Stimulated activated CD8-positive, alpha-beta memory T cell treated with anti-CD3 and anti-CD28 coated beads, Interleukin-4, amount 100 ng/mL, for 1 hour (primary cell): ENCODE data around the gene RFFL.

Experiments used
- DNase-seq, 2 donors: peaks; one replicate each; pipeline ENCODE4 v3.0.0-alpha.2; 2020; ENCODE audit warnings: low read depth in 2 of 2, low spot score in 1 of 2

RFFL gene

DNA sequence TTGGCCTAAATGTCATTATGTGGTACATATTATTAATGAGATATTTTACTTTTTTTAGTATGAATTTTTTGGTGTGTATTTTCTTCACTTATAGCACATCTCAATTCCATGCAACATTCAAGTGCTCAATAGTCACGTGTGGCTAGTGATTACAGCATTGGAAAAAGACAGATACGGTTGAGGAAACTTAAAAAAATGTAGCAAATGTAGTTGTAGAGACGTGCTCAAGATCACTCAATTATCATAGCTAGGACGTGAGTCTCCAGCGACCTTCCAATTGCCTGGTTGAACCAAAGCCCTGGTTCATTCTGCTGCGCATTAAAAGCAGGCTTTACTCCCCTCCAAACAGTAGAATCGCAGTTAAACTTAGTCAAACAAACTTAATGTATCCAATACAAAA, 84.4 kb downstream of the RFFL start:
- no peak for DNase-seq

DNA sequence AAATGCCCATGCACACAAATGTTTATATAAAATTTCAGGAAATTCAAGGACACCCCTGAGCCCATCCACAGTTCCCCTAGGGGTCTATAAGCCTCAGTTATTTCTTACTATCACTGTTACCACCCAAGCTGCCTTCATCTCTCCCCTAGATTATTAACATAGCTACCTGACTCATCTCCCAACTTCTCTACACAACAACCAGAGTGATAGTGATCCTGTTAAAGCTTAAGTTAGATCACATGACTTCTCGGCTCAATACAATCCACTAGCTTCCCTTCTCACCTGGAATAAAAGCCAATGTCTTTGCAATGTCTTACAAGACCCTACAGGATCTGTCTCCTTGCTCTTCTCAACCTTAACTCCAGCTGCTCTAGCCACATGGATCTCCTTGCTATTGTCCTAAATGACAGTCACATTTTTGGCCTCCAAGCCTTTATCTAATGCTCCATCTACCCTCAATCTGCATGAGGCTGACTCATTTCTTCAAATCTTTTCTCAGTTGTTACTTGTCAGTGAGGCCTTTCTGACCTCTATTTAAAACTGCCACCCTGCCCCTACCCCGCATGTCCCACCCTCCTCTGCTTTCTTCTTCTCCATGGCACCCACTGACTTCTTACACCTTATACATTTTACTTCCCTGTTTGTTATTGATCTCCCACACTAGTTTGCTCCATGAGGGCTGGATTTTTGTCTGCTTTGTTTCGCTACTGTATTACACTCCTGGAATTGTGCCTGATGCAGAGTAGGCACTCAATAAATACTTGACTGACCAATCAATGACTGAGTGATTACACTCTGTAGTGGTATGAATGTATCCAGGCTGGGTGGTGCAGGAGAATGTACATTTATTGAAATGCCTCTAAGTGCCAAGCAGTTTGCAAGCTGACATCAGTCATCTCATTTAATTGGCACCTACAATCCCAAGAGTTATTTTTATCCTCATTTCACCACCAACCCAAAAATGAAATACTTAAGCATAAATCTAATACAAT, 88.4 kb downstream of the RFFL start:
- DNase-seq: no peak

DNA sequence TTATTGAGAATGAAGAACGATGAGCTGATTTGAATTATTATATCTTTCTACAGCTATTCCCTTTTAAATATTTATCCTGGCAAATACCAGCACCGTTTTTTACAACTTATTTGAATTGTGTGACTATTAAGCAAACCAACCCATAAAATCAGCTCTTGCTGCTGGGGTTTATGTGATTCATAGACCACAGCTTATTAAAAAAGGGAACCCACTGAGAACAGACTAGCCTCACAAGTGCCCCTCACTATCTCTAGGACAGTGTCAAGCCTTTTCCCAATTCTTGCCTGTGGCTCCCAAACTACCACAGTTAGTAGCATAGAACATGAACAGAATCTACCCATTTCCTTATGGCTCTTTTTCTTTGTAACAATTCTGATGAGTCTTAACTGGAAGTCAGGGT, 89.3 kb downstream of the RFFL start:
- DNase-seq: no peak

DNA sequence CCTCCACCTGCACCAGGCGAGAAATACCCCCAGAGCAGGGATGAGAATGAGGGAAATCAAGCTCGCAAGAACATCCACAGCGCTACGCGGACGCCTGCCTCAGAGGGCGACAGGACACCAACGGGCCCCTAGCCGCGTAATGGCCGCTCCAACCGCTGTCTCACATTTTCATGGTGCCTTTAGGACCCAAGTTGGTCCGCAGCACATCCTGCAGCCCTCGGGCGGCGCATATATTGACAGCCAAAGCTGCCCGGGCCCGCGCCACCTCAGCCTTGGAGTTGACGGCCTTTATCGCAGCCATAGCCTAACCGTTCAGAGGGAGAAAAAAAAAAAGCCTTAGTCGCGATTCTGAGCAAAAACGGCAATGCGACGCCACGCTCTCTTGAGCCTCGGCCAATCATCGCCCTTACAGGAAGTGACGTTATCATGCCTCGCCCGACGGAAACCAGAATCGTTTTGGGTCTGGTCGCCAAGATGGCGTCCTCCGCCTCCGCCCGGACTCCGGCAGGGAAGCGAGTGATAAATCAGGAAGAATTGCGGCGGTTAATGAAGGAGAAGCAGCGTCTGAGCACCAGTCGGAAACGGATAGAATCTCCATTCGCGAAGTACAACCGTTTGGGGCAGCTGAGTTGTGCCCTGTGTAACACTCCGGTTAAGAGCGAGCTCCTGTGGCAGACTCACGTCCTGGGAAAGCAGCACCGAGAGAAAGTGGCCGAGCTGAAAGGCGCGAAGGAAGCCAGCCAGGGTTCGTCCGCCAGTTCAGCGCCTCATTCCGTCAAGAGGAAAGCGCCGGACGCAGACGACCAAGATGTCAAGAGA, 102.2 kb downstream of the RFFL start, which contains the start of the genes CCT6B and ZNF830:
Gene CCT6B, minus strand, starts transcription at position 368 of the 819 bp plus-strand sequence. Its CDS starts 67 bp downstream, at position 301.
Gene ZNF830, plus strand, starts transcription at position 448 of the 819 bp plus-strand sequence. Its CDS starts 27 bp downstream, at position 475.
- peak; percentile 79 to 80 for DNase-seq

DNA sequence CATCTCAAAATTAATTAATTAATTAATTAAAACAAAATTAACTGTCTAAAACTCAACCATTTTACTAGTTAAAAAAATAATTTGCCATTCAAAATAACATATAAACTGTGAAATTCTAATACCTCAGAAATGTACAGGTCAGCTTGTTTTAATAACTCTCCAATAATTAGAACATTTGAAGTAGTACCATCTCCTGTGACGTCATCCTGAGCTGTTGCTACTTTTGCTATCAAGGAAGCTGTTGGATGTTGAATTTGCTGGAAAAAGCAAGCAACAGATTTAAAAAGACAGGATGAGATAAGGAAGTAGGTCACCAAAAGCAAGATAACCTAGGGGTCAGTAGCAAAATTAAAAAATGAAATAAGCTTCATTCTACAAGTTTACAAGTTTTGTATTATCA, 105.1 kb downstream of the RFFL start:
- no peak for DNase-seq
